ENCODE results near the gene RGS17. TPM values are rescaled to one million over a fixed set of nuclear protein-coding genes. Genes with fewer than 3 reads are reported as not detected.

Gene RGS17
- total RNA-seq, 1 experiment from 2014 or later: 3.2 TPM

- Mint-ChIP-seq H3K9me3 (no peaks in the 10 kb centered on the region), H3K4me3 (no peak overlapping the region)
- DNase-seq: no peak
These were observed 12.1 kb upstream of the RGS17 start for GRCh38 chr6:153143200-153143599.

More at GRCh38 chr6:153143200-153143599, 12.1 kb upstream of the RGS17 start:
- Mint-ChIP-seq H3K27me3 (ENCODE audit: low read depth) (no peaks in the 10 kb centered on the region), H3K4me1 (peaks cover 0 to 5% of the 10 kb centered on the region in 2 experiments; a peak in 1 of 4 replicates), H3K27ac (no peak overlapping the region), H3K36me3 (ENCODE audit: insufficient read depth in 1 of 3, low read depth in 3 of 3) (no peaks in the 10 kb centered on the region)
- Histone ChIP-seq H2BK5ac (ENCODE audit: insufficient read length, low read length) (no peak overlapping the region), H4K91ac (ENCODE audit: insufficient read length, low read depth, low read length) (no peak overlapping the region), H3K79me1 (ENCODE audit: insufficient read depth, low read depth, low read length, poor library complexity, severe bottlenecking) (no peaks in the 10 kb centered on the region), H3K4me1 (ENCODE audit: insufficient read depth, low read length) (no peaks in the 10 kb centered on the region; the same call in 1 of the 2 replicates), H3K23ac (ENCODE audit: insufficient read length, low read depth, low read length) (no peak overlapping the region), H2AFZ (ENCODE audit: low read length) (no peak overlapping the region), H3K14ac (ENCODE audit: insufficient read depth, low read length) (no peak overlapping the region), H3K9ac (ENCODE audit: extremely low read depth, insufficient read length, low read length) (no peak overlapping the region), H3K4ac (ENCODE audit: low read depth, low read length) (no peak overlapping the region), H3K56ac (ENCODE audit: insufficient read length, low read depth, low read length) (no peak overlapping the region), H2BK12ac (ENCODE audit: insufficient read length, low read depth, low read length) (no peak overlapping the region), H3K27me3 (ENCODE audit: insufficient read depth, low read length) (no peaks in the 10 kb centered on the region), H3T11ph (ENCODE audit: low read length) (no peak overlapping the region), H3K9me3 (ENCODE audit: control insufficient read depth, low read depth, low read length) (no peaks in the 10 kb centered on the region), H3K18ac (ENCODE audit: insufficient read length, low read depth, low read length) (no peak overlapping the region), H3K4me2 (ENCODE audit: insufficient read depth, insufficient read length, low read length) (no peak overlapping the region), H3K23me2 (ENCODE audit: insufficient read length, low read depth, low read length, poor library complexity, severe bottlenecking) (no peaks in the 10 kb centered on the region), H2BK120ac (ENCODE audit: low read depth, low read length, poor library complexity, severe bottlenecking) (no peak overlapping the region), H4K20me1 (ENCODE audit: control insufficient read depth, insufficient read depth, insufficient read length) (no peaks in the 10 kb centered on the region), H2BK15ac (ENCODE audit: low read depth, low read length) (no peak overlapping the region), H3K79me2 (ENCODE audit: insufficient read depth, low read length) (no peaks in the 10 kb centered on the region), H2AK5ac (ENCODE audit: insufficient read length, low read length) (no peak overlapping the region), H3K27ac (ENCODE audit: insufficient read length, low read depth, low read length) (no peak overlapping the region), H4K5ac (ENCODE audit: insufficient read length, low read depth, low read length) (no peak overlapping the region), H2BK20ac (ENCODE audit: low read depth, low read length, poor library complexity, severe bottlenecking) (no peak overlapping the region), H4K8ac (replicated peaks; ENCODE audit: insufficient read length, low read depth, low read length) (no peak overlapping the region)
- WGBS (ENCODE audit: extremely low coverage, insufficient read length, low lambda C conversion rate): no CpG with 5 or more reads among the region's 4 CpGs
- TF ChIP-seq CTCF (conservative IDR thresholded peaks at IDR 0.05): no peak
